Epithelial cell of esophagus (primary cell): ENCODE data around the gene CXorf65.

Source experiments
- DNase-seq: peaks from one replicate; pipeline ENCODE4 v3.0.0; 2010; ENCODE audit warnings: low read depth
- H3K4me3 ChIP-seq: 2 replicates; pipeline ENCODE4 v1.5.1; 2011; ENCODE audit warnings: mild to moderate bottlenecking, low read length, control low read depth
- CTCF ChIP-seq: IDR thresholded peaks from 2 replicates; pipeline ENCODE4 v1.5.1; 2011; ENCODE audit warnings: low read depth, mild to moderate bottlenecking, low read length, control low read depth, inconsistent platforms; ENCODE audit not compliant: insufficient read depth; ENCODE audit errors: missing control alignments

CXorf65 gene

GRCh38 chrX:71106427-71106826, at the start of gene CXorf65:
CXorf65 (minus strand) TSS chrX:71106740; CDS start chrX:71106556, 184 bp downstream.
- no peak within 1 kb of the TSS for H3K4me3 ChIP-seq
- TF ChIP-seq CTCF: no peak
- DNase-seq: no peak

GRCh38 chrX:71154641-71155040, 48.1 kb upstream of the CXorf65 start:
- no peak overlapping the region for H3K4me3 ChIP-seq
- no peak for TF ChIP-seq CTCF
- no peak for DNase-seq

GRCh38 chrX:71154196-71154595, 47.7 kb upstream of the CXorf65 start:
- no peak for TF ChIP-seq CTCF
- DNase-seq: no peak
- H3K4me3 ChIP-seq: no peak overlapping the region

- no peak overlapping the region for H3K4me3 ChIP-seq
- DNase-seq: no peak
- TF ChIP-seq CTCF: no peak
Observed at GRCh38 chrX:71151366-71151765, 44.8 kb upstream of the CXorf65 start.

GRCh38 chrX:71148278-71148663, 41.7 kb upstream of the CXorf65 start:
- no peak for TF ChIP-seq CTCF
- H3K4me3 ChIP-seq: no peak overlapping the region
- no peak for DNase-seq

GRCh38 chrX:71147496-71148277, 41.1 kb upstream of the CXorf65 start:
- no peak for DNase-seq
- no peak overlapping the region for H3K4me3 ChIP-seq
- no peak for TF ChIP-seq CTCF

- DNase-seq: no peak
- TF ChIP-seq CTCF: no peak
- no peak within 1 kb of the TSS for H3K4me3 ChIP-seq
Observed at GRCh38 chrX:71144651-71145050, 38.1 kb upstream of the CXorf65 start, which contains the start of gene NLGN3. NLGN3 (plus strand) TSS chrX:71144841; CDS start chrX:71147750, 2,909 bp downstream.
